ENCODE results near the gene C2orf76.
"Not testable (repeated sequence)": the region's sequence is repeated elsewhere in the genome, so short reads cannot be mapped to it uniquely, and the experiment has no call there.

Gene C2orf76

GRCh38 chr2:119393971-119394748 lies 27.5 kb upstream of the C2orf76 start:
- Histone ChIP-seq H3K36me3 (ENCODE audit: control insufficient read depth, insufficient read depth, low read length) (no peaks in the 10 kb centered on the region), H3K4me3 (ENCODE audit: low read length) (no peak overlapping the region), H3K27me3 (ENCODE audit: control insufficient read depth, insufficient read depth, low read length) (no peaks in the 10 kb centered on the region), H3K9ac (ENCODE audit: low read length) (no peak overlapping the region), H3K4me1 (ENCODE audit: control insufficient read depth, insufficient read depth, low read length) (no peaks in the 10 kb centered on the region), H3K27ac (ENCODE audit: low read depth, low read length) (no peak overlapping the region)

GRCh38 chr2:119389615-119390306 lies 23.1 kb upstream of the C2orf76 start:
- Histone ChIP-seq H3K9ac (ENCODE audit: low read length) (no peak overlapping the region), H3K4me3 (ENCODE audit: low read length) (no peak overlapping the region), H3K36me3 (ENCODE audit: control insufficient read depth, insufficient read depth, low read length) (no peaks in the 10 kb centered on the region), H3K27me3 (ENCODE audit: control insufficient read depth, insufficient read depth, low read length) (no peaks in the 10 kb centered on the region), H3K27ac (ENCODE audit: low read depth, low read length) (no peak overlapping the region), H3K4me1 (ENCODE audit: control insufficient read depth, insufficient read depth, low read length) (no peaks in the 10 kb centered on the region)

- Histone ChIP-seq H3K9ac (ENCODE audit: low read length) (no peak overlapping the region), H3K36me3 (ENCODE audit: control insufficient read depth, insufficient read depth, low read length) (no peaks in the 10 kb centered on the region), H3K4me1 (ENCODE audit: control insufficient read depth, insufficient read depth, low read length) (no peaks in the 10 kb centered on the region), H3K4me3 (ENCODE audit: low read length) (no peak overlapping the region), H3K27ac (ENCODE audit: low read depth, low read length) (no peak overlapping the region), H3K27me3 (ENCODE audit: control insufficient read depth, insufficient read depth, low read length) (no peaks in the 10 kb centered on the region)
Observed at GRCh38 chr2:119387381-119388129, 20.9 kb upstream of the C2orf76 start.

GRCh38 chr2:119385466-119385865 lies 18.8 kb upstream of the C2orf76 start:
- Histone ChIP-seq H3K4me1 (ENCODE audit: control insufficient read depth, insufficient read depth, low read length) (no peaks in the 10 kb centered on the region), H3K27ac (ENCODE audit: low read depth, low read length) (no peak overlapping the region), H3K36me3 (ENCODE audit: control insufficient read depth, insufficient read depth, low read length) (no peaks in the 10 kb centered on the region), H3K4me3 (ENCODE audit: low read length) (no peak overlapping the region), H3K27me3 (ENCODE audit: control insufficient read depth, insufficient read depth, low read length) (no peaks in the 10 kb centered on the region), H3K9ac (ENCODE audit: low read length) (no peak overlapping the region)

GRCh38 chr2:119384971-119385370 lies 18.3 kb upstream of the C2orf76 start:
- H3K9ac ChIP-seq (ENCODE audit: low read length): no peak overlapping the region
- H3K4me1 ChIP-seq (ENCODE audit: control insufficient read depth, insufficient read depth, low read length): no peaks in the 10 kb centered on the region
- H3K4me3 ChIP-seq (ENCODE audit: low read length): no peak overlapping the region
- H3K27ac ChIP-seq (ENCODE audit: low read depth, low read length): no peak overlapping the region
- no peaks in the 10 kb centered on the region for H3K36me3 ChIP-seq (ENCODE audit: control insufficient read depth, insufficient read depth, low read length)
- H3K27me3 ChIP-seq (ENCODE audit: control insufficient read depth, insufficient read depth, low read length): no peaks in the 10 kb centered on the region

- Histone ChIP-seq H3K9ac (ENCODE audit: low read length) (no peak overlapping the region), H3K4me1 (ENCODE audit: control insufficient read depth, insufficient read depth, low read length) (no peaks in the 10 kb centered on the region), H3K4me3 (ENCODE audit: low read length) (no peak overlapping the region), H3K36me3 (ENCODE audit: control insufficient read depth, insufficient read depth, low read length) (no peaks in the 10 kb centered on the region), H3K27me3 (ENCODE audit: control insufficient read depth, insufficient read depth, low read length) (no peaks in the 10 kb centered on the region), H3K27ac (ENCODE audit: low read depth, low read length) (no peak overlapping the region)
Observed at GRCh38 chr2:119383410-119384140, 16.9 kb upstream of the C2orf76 start.

GRCh38 chr2:119378566-119378965 lies 11.9 kb upstream of the C2orf76 start:
- H3K36me3 ChIP-seq (ENCODE audit: control insufficient read depth, insufficient read depth, low read length): no peaks in the 10 kb centered on the region
- H3K9ac ChIP-seq (ENCODE audit: low read length): no peak overlapping the region
- no peak overlapping the region for H3K4me3 ChIP-seq (ENCODE audit: low read length)
- no peaks in the 10 kb centered on the region for H3K27me3 ChIP-seq (ENCODE audit: control insufficient read depth, insufficient read depth, low read length)
- no peaks in the 10 kb centered on the region for H3K4me1 ChIP-seq (ENCODE audit: control insufficient read depth, insufficient read depth, low read length)
- no peak overlapping the region for H3K27ac ChIP-seq (ENCODE audit: low read depth, low read length)

- Histone ChIP-seq H3K27me3 (ENCODE audit: control insufficient read depth, insufficient read depth, low read length) (no peaks in the 10 kb centered on the region), H3K36me3 (ENCODE audit: control insufficient read depth, insufficient read depth, low read length) (peaks cover 3% of the 10 kb centered on the region), H3K4me3 (ENCODE audit: low read length) (no peak overlapping the region), H3K9ac (ENCODE audit: low read length) (no peak overlapping the region), H3K27ac (ENCODE audit: low read depth, low read length) (no peak overlapping the region), H3K4me1 (ENCODE audit: control insufficient read depth, insufficient read depth, low read length) (no peaks in the 10 kb centered on the region)
Observed at GRCh38 chr2:119377993-119378345, 11.3 kb upstream of the C2orf76 start.

GRCh38 chr2:119377294-119377992 lies 10.8 kb upstream of the C2orf76 start:
- Histone ChIP-seq H3K9ac (ENCODE audit: low read length) (no peak overlapping the region), H3K4me3 (ENCODE audit: low read length) (no peak overlapping the region), H3K27me3 (ENCODE audit: control insufficient read depth, insufficient read depth, low read length) (no peaks in the 10 kb centered on the region), H3K36me3 (ENCODE audit: control insufficient read depth, insufficient read depth, low read length) (peaks cover 8% of the 10 kb centered on the region), H3K4me1 (ENCODE audit: control insufficient read depth, insufficient read depth, low read length) (no peaks in the 10 kb centered on the region), H3K27ac (ENCODE audit: low read depth, low read length) (no peak overlapping the region)

- H3K4me1 ChIP-seq (ENCODE audit: control insufficient read depth, insufficient read depth, low read length): no peaks in the 10 kb centered on the region
- no peaks in the 10 kb centered on the region for H3K27me3 ChIP-seq (ENCODE audit: control insufficient read depth, insufficient read depth, low read length)
- no peak overlapping the region for H3K9ac ChIP-seq (ENCODE audit: low read length)
- H3K27ac ChIP-seq (ENCODE audit: low read depth, low read length): no peak overlapping the region
- H3K4me3 ChIP-seq (ENCODE audit: low read length): no peak overlapping the region
- H3K36me3 ChIP-seq (ENCODE audit: control insufficient read depth, insufficient read depth, low read length): peaks cover 14% of the 10 kb centered on the region
Observed at GRCh38 chr2:119376810-119377209, 10.2 kb upstream of the C2orf76 start.

- not testable (repeated sequence) for H3K27me3 ChIP-seq (ENCODE audit: control insufficient read depth, insufficient read depth, low read length); H3K27ac ChIP-seq (ENCODE audit: low read depth, low read length); H3K4me1 ChIP-seq (ENCODE audit: control insufficient read depth, insufficient read depth, low read length); H3K9ac ChIP-seq (ENCODE audit: low read length); H3K4me3 ChIP-seq (ENCODE audit: low read length)
- peaks cover 18% of the 10 kb centered on the region for H3K36me3 ChIP-seq (ENCODE audit: control insufficient read depth, insufficient read depth, low read length)
Observed at GRCh38 chr2:119376406-119376805, 9.8 kb upstream of the C2orf76 start.
